HG03457 (cell line): Measurements from ENCODE around the gene TM9SF2.
"Not testable (repeated sequence)": the region's sequence is repeated elsewhere in the genome, so short reads cannot be mapped to it uniquely, and the experiment has no call there.

Source experiments
- ATAC-seq: cut with Tn5 transposase; IDR thresholded peaks from one replicate; pipeline ENCODE4 v1.9.1; 2021; ENCODE audit warnings: moderate number of reproducible peaks; ENCODE audit not compliant: unreplicated experiment

Gene TM9SF2

GRCh38 chr13:99528547-99528946 lies 27.3 kb downstream of the TM9SF2 start:
- ATAC-seq = no peak

DNA sequence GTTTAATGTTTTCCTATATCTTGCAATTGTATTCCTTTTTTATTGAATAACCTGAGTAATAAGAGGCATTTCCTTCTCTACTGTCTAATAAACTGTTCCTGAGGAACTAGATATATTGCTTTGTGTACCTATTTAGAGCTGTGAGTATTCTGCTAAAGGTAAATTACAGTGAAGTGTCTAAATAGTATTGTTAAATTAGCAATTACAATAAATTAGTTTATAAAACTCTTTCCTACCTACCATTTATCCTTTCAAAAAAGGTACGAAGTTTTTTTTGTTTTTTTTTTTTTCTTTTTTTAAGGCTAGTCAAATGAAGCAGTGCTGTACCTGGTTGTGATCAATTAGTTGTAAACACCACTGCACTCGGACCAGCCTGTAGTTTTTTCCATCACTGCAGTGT lies 34.8 kb downstream of the TM9SF2 start:
- ATAC-seq = no peak

DNA sequence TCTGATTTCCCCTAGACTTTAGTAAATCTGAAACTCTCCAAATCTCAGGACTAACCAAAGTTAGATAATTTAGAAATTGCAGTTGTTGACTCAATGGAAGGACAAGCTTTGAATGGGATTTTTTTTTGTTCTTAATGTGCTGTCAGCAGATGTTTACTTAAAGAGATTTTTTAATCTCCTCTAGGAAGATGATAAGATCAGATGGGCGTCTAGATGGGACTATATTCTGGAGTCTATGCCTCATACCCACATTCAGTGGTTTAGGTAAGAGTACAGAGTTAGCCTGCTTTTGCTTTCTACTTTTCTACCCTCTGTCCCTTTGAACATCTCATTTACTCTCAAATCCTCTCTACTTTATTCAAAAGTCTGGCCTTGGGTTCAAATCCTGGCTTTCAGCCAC lies 39.3 kb downstream of the TM9SF2 start:
- ATAC-seq = no peak

DNA sequence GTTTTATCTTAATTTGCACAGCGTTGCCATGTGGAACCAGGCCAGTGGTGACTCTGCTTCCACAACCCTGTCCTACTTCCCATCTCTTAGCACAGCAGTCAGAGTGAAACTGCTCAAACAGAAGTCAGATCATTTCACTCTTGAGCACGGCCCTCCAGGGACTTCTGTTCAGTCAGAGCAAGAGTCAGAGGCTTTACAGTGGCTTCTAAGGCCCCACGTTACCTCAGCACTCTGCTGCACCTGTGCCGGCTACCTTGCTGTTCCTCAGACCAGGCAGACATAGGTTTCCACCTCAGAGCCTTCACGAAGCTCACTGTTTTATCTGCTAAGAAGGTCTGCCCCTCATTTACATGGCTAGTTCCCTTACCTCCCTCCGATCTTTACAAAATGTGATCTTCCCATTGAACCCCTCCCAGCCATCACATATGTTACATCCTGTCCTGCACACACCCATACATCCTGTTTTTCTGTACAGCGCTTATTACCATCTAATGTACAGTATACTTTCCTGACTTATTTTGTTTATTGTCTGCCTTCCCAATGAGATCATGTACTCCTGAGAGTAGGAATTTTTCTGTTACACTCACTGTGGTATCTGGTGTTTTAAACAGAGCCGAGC lies 41.6 kb downstream of the TM9SF2 start:
- ATAC-seq = peak; percentile 98

- no peak for ATAC-seq
Measured at GRCh38 chr13:99545361-99545760, 44.1 kb downstream of the TM9SF2 start.

DNA sequence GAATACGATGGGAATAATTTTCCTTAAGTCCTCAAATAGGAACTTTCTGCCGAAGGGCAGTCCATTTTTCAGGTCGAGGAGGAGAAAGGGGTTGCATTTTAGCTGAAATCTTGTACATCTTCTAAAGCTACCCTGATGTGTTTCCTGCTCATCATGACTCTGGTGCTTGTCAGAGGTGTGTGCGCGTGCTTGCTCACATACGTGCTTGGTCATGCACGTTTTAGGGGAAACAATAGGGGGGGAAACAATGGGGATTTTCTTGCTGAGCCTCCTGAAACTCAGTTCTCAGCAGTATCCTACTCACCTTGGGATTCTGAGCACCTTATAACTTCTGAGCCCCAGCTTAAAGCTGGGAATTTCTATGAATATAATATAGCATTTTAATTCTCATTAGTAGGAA lies 44.7 kb downstream of the TM9SF2 start:
- no peak for ATAC-seq

DNA sequence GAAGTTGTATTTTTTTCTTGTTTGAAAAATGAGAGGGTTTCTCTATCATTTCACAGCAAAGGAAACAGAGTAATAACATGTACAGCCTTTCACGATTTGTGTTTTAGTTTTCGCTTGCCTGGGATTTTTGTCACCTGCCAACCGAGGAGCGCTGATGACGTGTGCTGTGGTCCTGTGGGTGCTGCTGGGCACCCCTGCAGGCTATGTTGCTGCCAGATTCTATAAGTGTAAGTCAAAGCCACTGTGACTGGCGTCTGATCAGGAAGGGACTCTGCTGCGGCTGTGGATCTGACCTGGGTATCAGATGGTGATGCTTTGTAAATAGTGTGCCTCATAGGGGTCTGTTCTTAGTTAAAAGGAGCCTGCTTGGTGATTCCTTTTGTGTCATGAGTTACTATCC lies 45.6 kb downstream of the TM9SF2 start:
- ATAC-seq = no peak

DNA sequence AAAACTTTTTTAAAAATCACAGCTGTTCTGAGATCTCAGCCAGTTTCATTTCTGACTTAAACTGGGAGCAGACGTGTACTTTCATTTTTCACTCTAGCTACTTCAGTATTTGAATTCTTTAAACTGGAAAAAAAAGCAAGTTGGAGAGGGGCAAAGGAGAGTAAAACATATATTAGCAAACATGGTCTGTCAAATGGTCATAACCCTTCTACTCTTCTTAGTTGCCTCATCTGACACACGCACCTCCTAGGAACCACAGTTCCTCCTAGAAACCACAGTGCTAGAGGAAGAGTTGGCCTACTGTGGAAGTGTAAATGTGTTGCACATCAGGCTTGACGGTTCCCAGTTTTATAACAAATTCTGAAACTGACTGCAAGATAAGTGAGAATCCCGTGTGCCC lies 47.2 kb downstream of the TM9SF2 start:
- ATAC-seq = peak; percentile 44

GRCh38 chr13:99553033-99553432 lies 51.8 kb downstream of the TM9SF2 start:
- no peak for ATAC-seq

DNA sequence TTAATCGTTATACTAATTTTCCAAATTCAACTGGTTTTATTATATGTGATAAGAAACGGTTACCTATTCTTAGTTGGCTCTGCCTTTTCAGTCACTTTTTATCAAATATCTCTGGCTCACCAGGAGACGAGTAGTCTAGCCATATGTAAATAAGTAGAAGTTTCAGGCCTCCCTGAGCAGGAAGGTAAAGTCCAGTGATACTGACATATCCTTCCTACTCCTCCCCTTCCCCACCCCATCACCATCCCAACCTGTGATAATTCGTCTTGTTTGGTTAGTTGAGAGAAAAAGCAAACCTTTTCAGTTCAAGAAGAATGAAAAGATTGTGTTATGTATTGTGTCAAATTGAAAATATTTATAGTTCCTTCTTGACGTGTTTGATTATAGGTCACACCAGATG lies 53.9 kb downstream of the TM9SF2 start:
- ATAC-seq = no peak

- no peak for ATAC-seq
Measured at GRCh38 chr13:99556867-99557443, 55.7 kb downstream of the TM9SF2 start.

DNA sequence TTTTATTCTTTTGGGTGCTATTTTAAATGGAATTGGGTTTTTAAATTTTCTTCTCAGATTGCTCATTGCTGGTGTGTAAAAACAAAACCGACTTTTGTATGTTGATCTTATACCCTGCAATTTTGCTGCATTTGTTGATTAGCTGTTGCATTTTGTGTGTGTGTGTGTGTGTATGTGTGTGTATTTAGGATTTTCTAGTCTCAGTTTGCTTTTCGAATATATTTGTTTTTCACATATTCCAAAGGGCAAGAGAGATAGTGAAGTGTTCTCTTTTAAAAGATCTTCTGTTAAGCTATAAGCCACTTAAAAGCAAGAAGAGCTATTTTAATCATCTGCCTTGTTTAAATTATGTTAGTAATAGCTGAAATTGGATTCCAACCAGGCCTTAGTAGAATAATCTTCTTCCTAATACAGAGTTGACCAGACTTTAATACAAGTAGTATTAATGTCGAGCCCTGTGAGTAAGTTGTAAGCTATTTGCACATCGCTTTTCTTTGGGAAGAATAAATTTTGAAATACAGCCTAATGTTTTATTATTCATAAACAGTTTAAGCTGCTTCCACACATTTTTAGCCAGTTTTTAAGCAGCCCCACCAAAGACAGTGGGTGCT lies 57.4 kb downstream of the TM9SF2 start:
- ATAC-seq = no peak

GRCh38 chr13:99559560-99559959 lies 58.3 kb downstream of the TM9SF2 start:
- ATAC-seq = no peak

DNA sequence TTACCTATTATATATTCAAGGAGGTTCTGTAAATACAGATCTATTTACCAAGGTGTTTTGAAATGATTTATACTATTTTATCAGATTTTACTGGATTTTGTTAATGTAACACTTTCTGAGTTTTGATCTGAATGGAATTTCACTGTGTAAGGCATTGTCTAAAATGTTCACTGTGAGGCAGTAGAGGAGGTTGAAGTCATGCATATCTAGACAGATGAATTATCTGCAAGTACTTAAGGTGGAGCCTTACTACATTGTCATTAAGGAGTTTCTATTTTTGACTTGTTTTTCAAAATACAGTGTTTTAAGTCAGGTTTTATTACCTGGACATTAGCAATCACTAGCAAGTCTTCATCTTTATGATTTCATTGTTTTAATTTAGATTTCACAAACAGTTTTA lies 62.1 kb downstream of the TM9SF2 start:
- no peak for ATAC-seq

DNA sequence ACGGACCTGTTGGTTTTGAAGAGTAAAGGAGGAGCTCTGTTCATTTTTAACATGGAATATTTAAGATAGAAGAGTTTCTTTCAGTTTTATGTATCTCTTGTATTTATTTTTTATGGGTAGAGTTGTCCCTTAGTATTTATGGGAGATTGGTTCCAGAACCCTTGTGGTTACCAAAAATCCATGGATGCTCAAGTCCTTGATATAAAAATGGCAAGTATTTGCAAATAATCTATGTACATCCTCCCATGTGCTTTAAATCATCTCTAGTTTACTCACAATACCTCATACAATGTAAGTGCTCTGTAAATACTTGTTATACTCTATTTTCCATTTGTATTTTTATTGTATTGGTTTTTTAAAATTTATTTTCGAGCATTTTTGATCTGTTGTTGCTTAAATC lies 63.1 kb downstream of the TM9SF2 start:
- no peak for ATAC-seq

DNA sequence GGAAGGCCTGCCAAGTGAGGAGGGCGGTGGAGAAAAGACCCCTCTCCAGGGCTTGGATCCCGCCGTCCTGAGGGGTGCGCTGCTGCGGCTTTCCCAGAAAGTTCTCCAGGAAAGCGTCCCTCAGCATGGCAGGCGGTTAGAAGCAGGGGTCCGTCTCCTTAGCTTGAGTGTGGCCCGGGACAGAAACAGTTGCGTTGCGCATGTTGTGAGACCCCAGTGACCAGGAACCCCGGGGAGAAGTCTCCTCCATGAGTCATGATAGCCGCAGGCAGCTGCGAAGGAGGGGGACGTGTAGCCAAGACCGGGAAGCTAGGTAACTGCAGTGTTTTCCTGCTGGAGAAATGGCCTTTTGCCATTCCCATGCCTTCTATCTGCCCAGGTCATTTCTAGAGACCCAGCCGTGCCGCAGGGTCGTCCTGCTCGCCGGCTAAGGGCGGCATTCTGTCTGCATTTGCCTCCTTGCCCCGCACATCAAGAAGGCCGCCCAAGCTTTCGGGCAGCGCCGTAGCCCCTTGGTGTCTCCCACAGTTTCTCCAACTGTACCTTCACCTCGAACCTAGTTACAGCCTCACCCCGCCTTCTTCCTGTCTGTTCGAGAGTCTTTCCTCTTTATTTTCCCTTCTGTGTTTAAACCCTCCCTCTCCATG lies 64.3 kb downstream of the TM9SF2 start:
- ATAC-seq = no peak

- ATAC-seq = no peak
Measured at GRCh38 chr13:99566125-99567083, 65.1 kb downstream of the TM9SF2 start.

DNA sequence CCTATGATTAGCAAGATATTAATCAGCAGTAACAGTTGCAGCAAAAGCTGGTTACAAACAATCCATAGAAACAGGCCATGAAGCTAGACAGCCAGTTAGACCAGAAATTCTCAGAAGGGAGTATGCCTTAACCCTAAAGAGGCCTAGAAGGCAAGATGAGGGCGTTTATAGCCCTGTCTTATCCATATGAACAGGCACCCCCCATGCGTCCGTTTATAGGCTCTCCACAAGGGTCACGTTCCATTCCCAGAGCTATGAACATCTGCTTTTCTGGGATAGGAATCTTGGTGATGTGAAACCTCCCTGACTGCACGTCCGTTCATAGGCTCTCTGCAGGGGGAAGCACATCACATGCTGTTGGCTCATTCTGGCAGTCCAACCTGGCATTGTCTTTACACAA lies 67.6 kb downstream of the TM9SF2 start:
- not testable (repeated sequence) for ATAC-seq

DNA sequence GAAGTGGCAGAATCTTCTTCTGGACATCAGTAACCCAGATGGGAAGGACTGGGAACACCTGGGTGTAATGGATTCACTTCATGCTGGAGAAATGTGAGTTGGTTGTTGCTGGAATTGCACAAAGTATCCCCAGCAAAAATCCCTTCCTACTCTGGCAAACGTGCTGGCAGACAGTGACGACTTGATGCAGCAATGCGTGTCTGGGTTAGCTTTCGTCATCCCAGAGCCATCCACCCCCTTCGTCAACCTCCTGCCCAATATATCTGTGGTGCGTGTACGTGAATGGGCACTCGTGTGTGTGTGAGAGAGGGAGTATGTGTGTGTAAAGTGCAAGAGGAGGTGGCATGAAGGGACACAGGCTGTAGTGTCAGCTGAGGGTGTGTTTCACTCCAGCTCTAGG lies 70.9 kb downstream of the TM9SF2 start:
- no peak for ATAC-seq

- no peak for ATAC-seq
Measured at GRCh38 chr13:99572921-99573320, 71.6 kb downstream of the TM9SF2 start.
